H1 (cell line): Measurements from ENCODE around the gene NBPF3. TPM values are rescaled to one million over a fixed set of nuclear protein-coding genes. Genes with fewer than 3 reads are reported as not detected.

Experiments used
- CTCF ChIA-PET: fragments of 300-600 bp; sonication (Branson Sonifier 250); formaldehyde crosslinking; loops from one replicate; lab custom pipeline; 2021; ENCODE audit not compliant: partially characterized antibody; lab: Charles Lee
- POLR2A ChIA-PET: fragments of 300-600 bp; sonication (Branson Sonifier 250); formaldehyde crosslinking; loops from one replicate; lab custom pipeline; 2021; ENCODE audit warnings: inconsistent platforms; ENCODE audit not compliant: partially characterized antibody; lab: Charles Lee
- DNase-seq, 2 experiments: peaks; one replicate each; pipeline versions ENCODE4 v3.0.0 to v3.0.0-alpha.2; 2010 to 2022; ENCODE audit warnings: low spot score in 2 of 2, low read depth in 1 of 2, mixed read lengths in 1 of 2
- FAIRE-seq: peaks from 2 replicates; lab custom pipeline; 2011; peaks lifted over from hg19 to GRCh38; lab: Jason Lieb, UNC
- H2AFZ ChIP-seq: 2 replicates; pipeline ENCODE4 v1.8.1; 2012; ENCODE audit warnings: low read length, inconsistent platforms
- H2AK5ac ChIP-seq: 2 replicates; pipeline ENCODE4 v1.6.1; 2013; ENCODE audit warnings: low read depth, low read length
- H2BK120ac ChIP-seq: replicated peaks from 2 replicates; pipeline ENCODE3; 2013; ENCODE audit warnings: low read depth, low read length, inconsistent platforms
- H2BK12ac ChIP-seq: 2 replicates; pipeline ENCODE4 v1.6.1; 2013; ENCODE audit warnings: low read depth, low read length
- H2BK15ac ChIP-seq: 2 replicates; pipeline ENCODE4 v1.6.1; 2013; ENCODE audit warnings: low read length
- H2BK20ac ChIP-seq: 2 replicates; pipeline ENCODE4 v1.6.1; 2013; ENCODE audit warnings: low read length
- H2BK5ac ChIP-seq: 2 replicates; pipeline ENCODE4 v1.6.1; 2013; ENCODE audit warnings: low read depth, low read length
- H3K14ac ChIP-seq: 2 replicates; pipeline ENCODE4 v1.6.1; 2013; ENCODE audit warnings: inconsistent platforms; ENCODE audit not compliant: insufficient read length
- H3K18ac ChIP-seq: 2 replicates; pipeline ENCODE4 v1.6.1; 2013; ENCODE audit warnings: low read length; ENCODE audit errors: extremely low read depth
- H3K23ac ChIP-seq: 2 replicates; pipeline ENCODE4 v1.6.1; 2013; ENCODE audit warnings: inconsistent platforms; ENCODE audit not compliant: insufficient read length
- H3K23me2 ChIP-seq: 2 replicates; pipeline ENCODE4 v1.6.1; 2013; ENCODE audit warnings: low read depth, low read length
- H3K27ac ChIP-seq: 2 replicates; pipeline ENCODE4 v1.6.1; 2011; ENCODE audit warnings: low read depth, low read length, inconsistent platforms
- H3K27me3 ChIP-seq, 4 experiments: replicated peaks in 1 of 4; 1 replicate in 1 of 4; 2 replicates in 3 of 4; pipeline versions ENCODE4 v1.6.1 to v1.8.1; 2011 to 2013; ENCODE audit warnings: low read length in 3 of 4, mild to moderate bottlenecking in 3 of 4, inconsistent platforms in 2 of 4, mixed read lengths in 2 of 4, moderate library complexity in 1 of 4; ENCODE audit not compliant: control insufficient read depth in 3 of 4, insufficient read depth in 3 of 4; ENCODE audit errors: extremely low read depth in 1 of 4
- H3K36me3 ChIP-seq, 4 experiments: 2 replicates each; pipeline versions ENCODE4 v1.6.1 to v1.8.1; 2011 to 2013; ENCODE audit warnings: mild to moderate bottlenecking in 4 of 4, low read length in 3 of 4, moderate library complexity in 2 of 4, control low read depth in 1 of 4, inconsistent platforms in 1 of 4; ENCODE audit not compliant: insufficient read depth in 4 of 4, control insufficient read depth in 2 of 4
- H3K4ac ChIP-seq: replicated peaks from 2 replicates; pipeline ENCODE3; 2013; ENCODE audit warnings: low read length, low read depth, mixed read lengths, inconsistent platforms; ENCODE audit not compliant: insufficient read length
- H3K4me1 ChIP-seq, 4 experiments: replicated peaks in 1 of 4; 1 replicate in 1 of 4; 2 replicates in 3 of 4; pipeline versions ENCODE4 v1.6.1 to v1.8.1; 2011 to 2013; ENCODE audit warnings: low read length in 3 of 4, inconsistent platforms in 2 of 4, mixed read lengths in 1 of 4; ENCODE audit not compliant: insufficient read depth in 4 of 4, control insufficient read depth in 3 of 4
- H3K4me2 ChIP-seq, 2 experiments: 2 replicates each; pipeline versions ENCODE4 v1.6.1 to v1.8.1; 2011 to 2013; ENCODE audit warnings: low read depth in 2 of 2, low read length in 2 of 2, control low read depth in 1 of 2, inconsistent platforms in 1 of 2, mild to moderate bottlenecking in 1 of 2; ENCODE audit not compliant: insufficient read depth in 1 of 2
- H3K4me3 ChIP-seq, 4 experiments: fragments of 200-600, 300-600 bp in 1 of 4; sonication (generic), shearing (Covaris generic), sonication (Bioruptor Twin) in 1 of 4; 2 replicates each; pipeline versions ENCODE4 v1.5.1 to v1.8.1; 2011 to 2016; ENCODE audit warnings: low read length in 4 of 4, low read depth in 3 of 4, control low read depth in 2 of 4, inconsistent platforms in 2 of 4, mild to moderate bottlenecking in 2 of 4, mixed read lengths in 1 of 4, moderate library complexity in 1 of 4; ENCODE audit not compliant: insufficient read depth in 2 of 4; ENCODE audit errors: extremely low read depth in 1 of 4
- H3K56ac ChIP-seq: replicated peaks from 2 replicates; pipeline ENCODE3; 2013; ENCODE audit warnings: low read depth, mild to moderate bottlenecking, mixed read lengths, low read length, inconsistent platforms; ENCODE audit not compliant: insufficient read length
- H3K79me1 ChIP-seq: 2 replicates; pipeline ENCODE4 v1.6.1; 2013; ENCODE audit warnings: low read depth, low read length, control low read depth
- H3K79me2 ChIP-seq, 2 experiments: 2 replicates each; pipeline versions ENCODE4 v1.6.1 to v1.8.1; 2012 to 2013; ENCODE audit warnings: low read length in 2 of 2, mild to moderate bottlenecking in 2 of 2, inconsistent platforms in 1 of 2; ENCODE audit not compliant: insufficient read depth in 2 of 2, control insufficient read depth in 1 of 2
- H3K9ac ChIP-seq, 4 experiments: replicated peaks in 1 of 4; 1 replicate in 1 of 4; 2 replicates in 3 of 4; pipeline versions ENCODE4 v1.6.1 to v1.8.1; 2011 to 2013; ENCODE audit warnings: low read depth in 3 of 4, low read length in 3 of 4, control low read depth in 2 of 4, mild to moderate bottlenecking in 2 of 4, moderate library complexity in 2 of 4, inconsistent platforms in 1 of 4; ENCODE audit errors: extremely low read depth in 1 of 4
- H3K9me3 ChIP-seq, 2 experiments: 2 replicates each; pipeline versions ENCODE4 v1.6.1 to v1.8.1; 2012 to 2013; ENCODE audit warnings: mild to moderate bottlenecking in 2 of 2, moderate library complexity in 2 of 2, control low read depth in 1 of 2, inconsistent platforms in 1 of 2, low read depth in 1 of 2, low read length in 1 of 2, mixed read lengths in 1 of 2; ENCODE audit not compliant: insufficient read depth in 2 of 2
- H4K20me1 ChIP-seq, 2 experiments: replicated peaks in 1 of 2; 2 replicates each; pipeline versions ENCODE3 to v1.8.1; 2011 to 2013; ENCODE audit warnings: inconsistent platforms in 2 of 2, low read length in 2 of 2, mild to moderate bottlenecking in 1 of 2; ENCODE audit not compliant: insufficient read depth in 2 of 2, control insufficient read depth in 1 of 2
- H4K5ac ChIP-seq: 2 replicates; pipeline ENCODE4 v1.6.1; 2013; ENCODE audit warnings: low read length, low read depth, mixed read lengths, inconsistent platforms; ENCODE audit not compliant: insufficient read length
- H4K8ac ChIP-seq: 2 replicates; pipeline ENCODE4 v1.8.0; 2013; ENCODE audit warnings: mild to moderate bottlenecking, moderate library complexity, low read length, inconsistent platforms; ENCODE audit not compliant: insufficient read depth; ENCODE audit errors: extremely low read depth
- H4K91ac ChIP-seq: replicated peaks from 2 replicates; pipeline ENCODE3; 2013; ENCODE audit warnings: low read length, mixed read lengths, inconsistent platforms; ENCODE audit not compliant: insufficient read length
- CBX5 ChIP-seq: fragments of 300-800, 300-1000 bp; sonication (generic); IDR thresholded peaks from 2 replicates; pipeline ENCODE4 v1.7.1; 2016; ENCODE audit warnings: antibody characterized with exemption, low read length, low read depth
- CHD2 ChIP-seq: IDR thresholded peaks from 2 replicates; pipeline ENCODE4 v1.6.1; 2012; ENCODE audit warnings: low read length, improper control_type of control experiment
- EGR1 ChIP-seq: IDR thresholded peaks from 2 replicates; pipeline ENCODE4 v1.6.1; 2011; ENCODE audit warnings: low read depth, low read length, borderline replicate concordance
- HDAC2 ChIP-seq, 2 experiments: fragments of 300-600 bp in 1 of 2; sonication (generic) in 1 of 2; IDR thresholded peaks; 2 replicates each; pipeline ENCODE4 v1.6.1; 2011 to 2012; ENCODE audit warnings: low read depth in 2 of 2, low read length in 2 of 2, mild to moderate bottlenecking in 2 of 2, moderate library complexity in 2 of 2, borderline replicate concordance in 1 of 2, inconsistent platforms in 1 of 2
- POLR2AphosphoS5 ChIP-seq: IDR thresholded peaks from 2 replicates; pipeline ENCODE4 v1.6.1; 2011; ENCODE audit warnings: low read depth, low read length
- RXRA ChIP-seq: IDR thresholded peaks from 2 replicates; pipeline ENCODE4 v1.6.1; 2011; ENCODE audit warnings: low read depth, mild to moderate bottlenecking, low read length, moderate library complexity; ENCODE audit not compliant: insufficient read depth
- SIN3A ChIP-seq, 2 experiments: IDR thresholded peaks in 1 of 2; conservative IDR thresholded peaks in 1 of 2; 2 replicates each; pipeline ENCODE4 v1.6.1; 2011 to 2012; ENCODE audit warnings: low read length in 2 of 2, improper control_type of control experiment in 1 of 2, low read depth in 1 of 2, mild to moderate bottlenecking in 1 of 2
- SIRT6 ChIP-seq: IDR thresholded peaks from one replicate; pipeline ENCODE4 v1.7.1; 2012; ENCODE audit warnings: low read length, inconsistent platforms
- SP2 ChIP-seq: IDR thresholded peaks from 2 replicates; pipeline ENCODE4 v1.6.1; 2012; ENCODE audit warnings: mild to moderate bottlenecking, low read length, inconsistent platforms
- SUZ12 ChIP-seq: fragments of 200-600 bp; sonication (generic); IDR thresholded peaks from 2 replicates; pipeline ENCODE4 v1.6.1; 2012; ENCODE audit warnings: mild to moderate bottlenecking, inconsistent platforms, low read length, moderate library complexity, mixed read lengths
- TBP ChIP-seq: IDR thresholded peaks from 2 replicates; pipeline ENCODE4 v1.6.1; 2011; ENCODE audit warnings: low read depth, low read length, improper control_type of control experiment
- YY1 ChIP-seq: IDR thresholded peaks from 2 replicates; pipeline ENCODE4 v1.6.1; 2011; ENCODE audit warnings: low read depth, mild to moderate bottlenecking, low read length
- ZNF274 ChIP-seq: IDR thresholded peaks from 2 replicates; pipeline ENCODE4 v1.7.0; 2012; ENCODE audit warnings: low read length, borderline replicate concordance; ENCODE audit errors: extremely low read depth
- WGBS, 2 experiments: shearing (Covaris generic) in 1 of 2; methylation state at CpG; one replicate each; pipeline versions ENCODE4 v1.1.6 to v1.1.7; 2013 to 2015; ENCODE audit warnings: low lambda C conversion rate in 2 of 2, mixed read lengths in 2 of 2, inconsistent platforms in 1 of 2, low coverage in 1 of 2, missing lambda C conversion rate in 1 of 2; ENCODE audit not compliant: insufficient replicate concordance in 2 of 2, insufficient coverage in 1 of 2, insufficient read length in 1 of 2; ENCODE audit errors: extremely low coverage in 1 of 2, missing lambda C conversion rate in 1 of 2; 5-methylcytosine and 5-hydroxymethylcytosine counted together
- polyA plus RNA-seq, 7 experiments: library from polyadenylated mRNA; depleted of rRNA in 3 of 7; stranded (reverse) in 5 of 7; unstranded in 2 of 7; fragments of >200 nt in 5 of 7; fragments of 200-250 nt in 2 of 7; gene quantifications; 1 replicate in 5 of 7; 2 replicates in 1 of 7; 4 replicates in 1 of 7; pipeline versions ENCODE4 v1.2.1 to v1.2.3, GENCODE V29; 2011 to 2013; ENCODE audit warnings: missing spikeins in 2 of 7, mixed read lengths in 2 of 7
- total RNA-seq: library from RNA; stranded (reverse); fragmentation: NEBNext Ultra II Directional; extraction: Animal tissue kit (Norgen Biotek cat#: 25700); gene quantifications from 2 replicates; pipeline ENCODE4 v1.2.1, GENCODE V29; 2021

NBPF3 gene
- total and polyA plus RNA-seq, 2 of the 8 experiments (the other 6 are each of a cell fraction or from before 2014, with no cell fraction given) = 3.8 to 4.3 TPM

DNA sequence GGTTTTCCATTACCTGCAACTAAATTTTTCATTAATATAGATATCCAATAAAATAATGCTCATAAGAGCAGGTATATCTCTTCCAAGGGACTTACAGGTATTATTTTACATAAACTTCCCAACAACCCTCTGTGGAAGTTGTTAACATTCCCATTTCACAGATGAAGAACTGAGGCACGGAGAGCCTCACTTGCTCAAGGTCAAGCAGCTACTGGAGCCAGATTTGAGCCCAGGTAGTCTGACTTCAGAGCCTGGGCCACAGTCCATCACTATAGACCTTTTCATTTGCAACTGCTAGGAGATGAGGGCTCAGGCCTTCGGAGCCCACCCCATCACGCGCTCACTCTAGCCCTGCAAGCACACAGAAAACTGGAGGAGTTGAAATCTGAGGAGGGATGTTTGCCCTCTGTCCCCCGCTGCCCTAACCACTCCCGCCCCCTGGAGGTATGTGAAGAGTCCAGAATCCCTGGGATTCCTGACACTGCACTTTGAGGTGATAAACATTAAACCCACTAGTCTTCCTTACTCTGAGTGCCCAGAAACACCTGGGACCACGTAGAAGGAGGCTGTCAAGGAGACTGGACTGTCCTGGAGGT lies 57.6 kb downstream of the NBPF3 start:
- Histone ChIP-seq H3K4me1 (peaks cover 0 to 5% (median 4%) of the 10 kb centered on the region in 4 experiments; a peak in 6 of 7 replicates), H4K8ac (no peak overlapping the region), H2BK20ac (peak overlapping the region; percentile 87; the same call in 1 of the 2 replicates), H3K14ac (no peak overlapping the region), H3K27me3 (no peaks in the 10 kb centered on the region; a peak in 1 of 7 replicates), H4K20me1 (no peaks in the 10 kb centered on the region), H3K4me3 (no peak overlapping the region), H2BK12ac (peak overlapping the region; percentile 35; the same call in 1 of the 2 replicates), H3K56ac (no peak overlapping the region), H2AFZ (0 out of 2 replicates have a peak overlapping the region, but pooled peaks have one; percentile 29), H3K18ac (no peak overlapping the region), H2BK5ac (no peak overlapping the region), H3K4ac (no peak overlapping the region), H3K9ac (no peak overlapping the region; a peak in 1 of 7 replicates), H3K36me3 (no peaks in the 10 kb centered on the region), H2AK5ac (no peak overlapping the region), H3K23me2 (no peaks in the 10 kb centered on the region), H4K5ac (no peak overlapping the region), H3K4me2 (peak overlapping the region in 1 of 2 experiments; percentile 35; a peak in 1 of 4 replicates), H3K79me1 (no peaks in the 10 kb centered on the region), H3K27ac (no peak overlapping the region), H3K9me3 (peaks cover 2 to 4% of the 10 kb centered on the region in 2 experiments; a peak in 1 of 4 replicates), H3K79me2 (no peaks in the 10 kb centered on the region), H4K91ac (no peak overlapping the region), H3K23ac (no peak overlapping the region), H2BK120ac (no peak overlapping the region), H2BK15ac (peak overlapping the region; percentile 78)
- CTCF ChIA-PET = interaction anchor here (0.8 to 6.6 kb wide), 2 partner anchors 127 to 280 kb away, joined by 3 to 47 read pairs; no protein-coding TSS in a partner anchor
- peak; percentile 84 for FAIRE-seq
- DNase-seq = peak in 1 of 2 experiments; percentile 70
- POLR2A ChIA-PET = no interaction called here
- 40% methylated on average over 7 of the region's 7 CpGs; no CpG with 5 or more reads in 1 of the 2 experiments for WGBS, 2 experiments
- TF ChIP-seq HDAC2 (IDR thresholded peaks at IDR 0.05; ENCODE audit: borderline replicate concordance in 1 of 2, low read depth in 2 of 2, low read length in 2 of 2) (0 out of 4 replicates have a peak, but pooled peaks of 1 of the 2 experiments have one; percentile 30), ZNF274 (no peak), TBP (no peak), CHD2 (no peak), SP2 (no peak), SIN3A (conservative IDR thresholded peaks at IDR 0.05 in 1 of 2, IDR thresholded peaks at IDR 0.05 in 1 of 2; ENCODE audit: low read depth in 1 of 2, low read length in 2 of 2) (no peak), CBX5 (no peak), YY1 (no peak), EGR1 (no peak), SUZ12 (no peak), RXRA (no peak), POLR2AphosphoS5 (no peak), SIRT6 (no peak)
